SK-N-SH (cell line): ENCODE data around the gene OSBPL5. TPM values are rescaled to one million over a fixed set of nuclear protein-coding genes. Genes with fewer than 3 reads are reported as not detected.

Experiments used
- CTCF ChIA-PET: fragments of 300-600, 350-600 bp; formaldehyde crosslinking; extraction: SDS; loops from one replicate; lab custom pipeline; 2021; lab: Yijun Ruan, JAX
- POLR2A ChIA-PET: fragments of 350-600 bp; sonication (Branson Sonifier 250); formaldehyde crosslinking; extraction: SDS; loops from one replicate; lab custom pipeline; 2020; ENCODE audit warnings: antibody characterized with exemption, inconsistent platforms; lab: Yijun Ruan, JAX
- DNase-seq: peaks from one replicate; pipeline ENCODE4 v3.0.0; 2012
- H2AFZ ChIP-seq: fragments of 200-600 bp; sonication (generic); 2 replicates; pipeline ENCODE4 v1.8.1; 2016; ENCODE audit warnings: antibody characterized with exemption, mild to moderate bottlenecking, low read depth
- H3F3A ChIP-seq: fragments of 200-600 bp; sonication (generic); replicated peaks from 2 replicates; pipeline ENCODE3; 2016; ENCODE audit warnings: antibody characterized with exemption, mild to moderate bottlenecking; ENCODE audit not compliant: insufficient read depth
- H3K27ac ChIP-seq, 2 experiments: fragments of 200-500 bp in 1 of 2; fragments of 200-600 bp in 1 of 2; sonication (Bioruptor generic) in 1 of 2; sonication (generic), shearing (Covaris generic) in 1 of 2; 2 replicates each; pipeline versions ENCODE4 v1.5.1 to v1.6.1; 2014 to 2016; ENCODE audit warnings: low read depth in 2 of 2, inconsistent platforms in 1 of 2, low read length in 1 of 2, mild to moderate bottlenecking in 1 of 2, mixed read lengths in 1 of 2
- H3K27me3 ChIP-seq: fragments of 200-600 bp; sonication (generic), shearing (Covaris generic); 2 replicates; pipeline ENCODE4 v1.6.1; 2016; ENCODE audit warnings: mixed run types; ENCODE audit not compliant: insufficient read depth
- H3K36me3 ChIP-seq, 2 experiments: fragments of 200-500 bp in 1 of 2; fragments of 200-600 bp in 1 of 2; sonication (Bioruptor generic) in 1 of 2; sonication (generic) in 1 of 2; replicated peaks in 1 of 2; 2 replicates each; pipeline versions ENCODE3 to v1.5.1; 2014 to 2016; ENCODE audit warnings: low read length in 1 of 2, mild to moderate bottlenecking in 1 of 2; ENCODE audit not compliant: insufficient read depth in 2 of 2, control insufficient read depth in 1 of 2
- H3K4me1 ChIP-seq, 2 experiments: fragments of 200-500 bp in 1 of 2; fragments of 200-600 bp in 1 of 2; sonication (Bioruptor generic) in 1 of 2; sonication (generic), shearing (Covaris generic) in 1 of 2; 2 replicates each; pipeline versions ENCODE4 v1.5.1 to v1.6.1; 2014 to 2016; ENCODE audit warnings: low read depth in 1 of 2, low read length in 1 of 2, mixed run types in 1 of 2; ENCODE audit not compliant: insufficient read depth in 2 of 2, control insufficient read depth in 1 of 2
- H3K4me2 ChIP-seq: fragments of 200-600 bp; sonication (generic), shearing (Covaris generic); 2 replicates; pipeline ENCODE4 v1.6.1; 2017; ENCODE audit warnings: mixed run types
- H3K4me3 ChIP-seq, 2 experiments: fragments of 200-500 bp in 1 of 2; fragments of 200-600 bp in 1 of 2; sonication (Bioruptor generic) in 1 of 2; sonication (generic), shearing (Covaris generic) in 1 of 2; 2 replicates each; pipeline versions ENCODE4 v1.5.1 to v1.8.1; 2014 to 2016; ENCODE audit warnings: low read depth in 2 of 2, inconsistent platforms in 1 of 2, low read length in 1 of 2, mild to moderate bottlenecking in 1 of 2, mixed read lengths in 1 of 2, moderate library complexity in 1 of 2
- H3K79me2 ChIP-seq: fragments of 200-600 bp; sonication (generic); 2 replicates; pipeline ENCODE4 v1.8.1; 2017; ENCODE audit warnings: mild to moderate bottlenecking; ENCODE audit not compliant: insufficient read depth
- H3K9ac ChIP-seq: fragments of 200-600 bp; sonication (generic); 2 replicates; pipeline ENCODE4 v1.6.1; 2017; ENCODE audit warnings: mixed run types
- H3K9me2 ChIP-seq: fragments of 200-600 bp; sonication (generic); 2 replicates; pipeline ENCODE4 v1.6.1; 2017; ENCODE audit warnings: mixed run types
- H3K9me3 ChIP-seq: fragments of 200-600 bp; sonication (generic); 2 replicates; pipeline ENCODE4 v1.6.1; 2017; ENCODE audit warnings: mixed run types, mild to moderate bottlenecking, moderate library complexity
- H4K20me1 ChIP-seq: fragments of 200-600 bp; sonication (generic); 2 replicates; pipeline ENCODE4 v1.6.1; 2017; ENCODE audit warnings: mild to moderate bottlenecking, mixed run types; ENCODE audit not compliant: insufficient read depth
- CHD2 ChIP-seq: fragments of 150-350 bp; IDR thresholded peaks from 2 replicates; pipeline ENCODE4 v1.6.1; 2018; ENCODE audit warnings: low read length; ENCODE audit not compliant: partially characterized antibody
- ELF1 ChIP-seq: IDR thresholded peaks from 2 replicates; pipeline ENCODE4 v1.4.0; 2012
- EP300 ChIP-seq, 2 experiments: IDR thresholded peaks; 2 replicates each; pipeline versions ENCODE4 v1.4.0 to v1.6.1; 2012; ENCODE audit warnings: borderline replicate concordance in 1 of 2, low read depth in 1 of 2, low read length in 1 of 2
- IRF3 ChIP-seq: fragments of 150-350 bp; IDR thresholded peaks from 2 replicates; pipeline ENCODE4 v1.6.1; 2016; ENCODE audit warnings: mild to moderate bottlenecking, low read depth, low read length
- SIN3A ChIP-seq: IDR thresholded peaks from 2 replicates; pipeline ENCODE4 v1.6.1; 2012; ENCODE audit warnings: low read depth, mild to moderate bottlenecking, low read length, moderate library complexity, borderline replicate concordance
- SMC3 ChIP-seq: IDR thresholded peaks from 2 replicates; pipeline ENCODE4 v1.6.1; 2012; ENCODE audit warnings: low read depth, low read length, improper control_type of control experiment
- TAF1 ChIP-seq: IDR thresholded peaks from 2 replicates; pipeline ENCODE4 v1.6.1; 2012; ENCODE audit warnings: low read depth, mild to moderate bottlenecking, low read length, moderate library complexity, borderline replicate concordance
- TCF12 ChIP-seq: IDR thresholded peaks from 2 replicates; pipeline ENCODE4 v1.4.0; 2012
- USF1 ChIP-seq: IDR thresholded peaks from 2 replicates; pipeline ENCODE4 v1.4.0; 2012; ENCODE audit warnings: low read depth, borderline replicate concordance
- YY1 ChIP-seq: IDR thresholded peaks from 2 replicates; pipeline ENCODE4 v1.4.0; 2012; ENCODE audit warnings: low read depth, mild to moderate bottlenecking
- ZBTB33 ChIP-seq: IDR thresholded peaks from 2 replicates; pipeline ENCODE4 v1.4.0; 2012; ENCODE audit warnings: low read depth, borderline replicate concordance
- WGBS: methylation state at CpG from one replicate; pipeline ENCODE4 v1.1.6; 2017; ENCODE audit warnings: low lambda C conversion rate; 5-methylcytosine and 5-hydroxymethylcytosine counted together
- polyA plus RNA-seq, 3 experiments: library from polyadenylated mRNA; depleted of rRNA; stranded (reverse); fragments of >200 nt; gene quantifications; 2 replicates each; pipeline ENCODE4 v1.2.3, GENCODE V29; 2012

OSBPL5 gene
- polyA plus RNA-seq, 1 of the 3 experiments (the other 2 are of a cell fraction) = 10.9 TPM

GRCh38 chr11:3091081-3091845 is 73.8 kb downstream of the OSBPL5 start:
- TF ChIP-seq EP300 (IDR thresholded peaks at IDR 0.05; ENCODE audit: borderline replicate concordance in 1 of 2, low read depth in 1 of 2, low read length in 1 of 2) (no peak), USF1 (no peak), TCF12 (no peak), SIN3A (no peak), ZBTB33 (no peak), CHD2 (no peak), YY1 (no peak), IRF3 (no peak), ELF1 (no peak), TAF1 (no peak), SMC3 (no peak)
- H2AFZ ChIP-seq = no peak overlapping the region
- H3K27ac ChIP-seq = no peak overlapping the region
- H3K27me3 ChIP-seq = no peaks in the 10 kb centered on the region
- H3K4me1 ChIP-seq = peaks cover 0 to 9% of the 10 kb centered on the region in 2 experiments; a peak in 2 of 4 replicates
- peaks cover 0 to 2% of the 10 kb centered on the region in 2 experiments for H3K36me3 ChIP-seq
- no peaks in the 10 kb centered on the region for H3K9me2 ChIP-seq
- H3K4me2 ChIP-seq = no peak overlapping the region
- no peaks in the 10 kb centered on the region for H3K9me3 ChIP-seq
- 60% methylated on average over 5 of the region's 14 CpGs for WGBS
- H4K20me1 ChIP-seq = 0 out of 2 replicates have a peak, but pooled peaks cover 5% of the 10 kb centered on the region
- no peaks in the 10 kb centered on the region for H3K79me2 ChIP-seq
- no peak for DNase-seq
- CTCF ChIA-PET = interaction anchor here (0.6 to 13.1 kb wide), 89 partner anchors 8 to 559 kb away, joined by 3 to 403 read pairs (median 6); partner anchors contain the start of genes CARS1, MRGPRE, NAP1L4 and OSBPL5
- POLR2A ChIA-PET = interaction anchor here (0.9 to 1.4 kb wide), 3 partner anchors 34 to 96 kb away, joined by 3 to 7 read pairs (median 5); partner anchors contain the start of gene CARS1
- no peak overlapping the region for H3K9ac ChIP-seq
- H3F3A ChIP-seq = peaks cover 9% of the 10 kb centered on the region
- H3K4me3 ChIP-seq = no peak overlapping the region; a peak in 1 of 4 replicates
